AG10803 (cell line): ENCODE results near the gene OPA1.

ENCODE experiments used
- DNase-seq: peaks from one replicate; pipeline ENCODE4 v3.0.0; 2010; ENCODE audit warnings: low read depth
- H3K4me3 ChIP-seq: 2 replicates; pipeline ENCODE4 v1.5.1; 2011; ENCODE audit warnings: mild to moderate bottlenecking, low read length, control low read depth
- CTCF ChIP-seq: conservative IDR thresholded peaks from 2 replicates; pipeline ENCODE4 v1.5.1; 2011; ENCODE audit warnings: mild to moderate bottlenecking, low read length, control low read depth, inconsistent platforms

Gene OPA1

GRCh38 chr3:193714523-193715137, 121.6 kb downstream of the OPA1 start:
- no peak for DNase-seq
- H3K4me3 ChIP-seq: no peak overlapping the region
- TF ChIP-seq CTCF: no peak

- TF ChIP-seq CTCF: no peak
- H3K4me3 ChIP-seq: no peak overlapping the region
- no peak for DNase-seq
Measured at GRCh38 chr3:193716150-193716549, 123.1 kb downstream of the OPA1 start.

- DNase-seq: no peak
- no peak for TF ChIP-seq CTCF
- H3K4me3 ChIP-seq: no peak overlapping the region
Measured at GRCh38 chr3:193719735-193720134, 126.7 kb downstream of the OPA1 start.

GRCh38 chr3:193720169-193720568, 127.2 kb downstream of the OPA1 start:
- no peak for TF ChIP-seq CTCF
- no peak for DNase-seq
- no peak overlapping the region for H3K4me3 ChIP-seq

- DNase-seq: no peak
- TF ChIP-seq CTCF: no peak
- no peak overlapping the region for H3K4me3 ChIP-seq
Measured at GRCh38 chr3:193722566-193722965, 129.6 kb downstream of the OPA1 start.

- TF ChIP-seq CTCF: no peak
- DNase-seq: no peak
- no peak overlapping the region for H3K4me3 ChIP-seq
Measured at GRCh38 chr3:193727089-193727488, 134.1 kb downstream of the OPA1 start.

- TF ChIP-seq CTCF: no peak
Measured at GRCh38 chr3:193728429-193729087, 135.6 kb downstream of the OPA1 start.

More at GRCh38 chr3:193728429-193729087, 135.6 kb downstream of the OPA1 start:
- DNase-seq: no peak
- no peak overlapping the region for H3K4me3 ChIP-seq
